ENCODE measurements around the gene WDR33. TPM values are rescaled to one million over a fixed set of nuclear protein-coding genes. Genes with fewer than 3 reads are reported as not detected.

WDR33 gene
- total and polyA plus RNA-seq, 9 of the 15 experiments (the other 6 are each of a cell fraction or from before 2014, with no cell fraction given): 24.2 to 57.4 (median 38.4) TPM

GRCh38 chr2:127694986-127695385, 116.0 kb downstream of the WDR33 start:
- no peak overlapping the region for H3K9ac ChIP-seq (ENCODE audit: insufficient read depth in 1 of 2, low read depth in 2 of 2, low read length in 2 of 2)
- no peaks in the 10 kb centered on the region for H3K9me1 ChIP-seq (ENCODE audit: control insufficient read depth, insufficient read depth, low read length)
- FAIRE-seq (no peak), ATAC-seq (no peak), DNase-seq (ENCODE audit: extremely low read depth in 1 of 4, low spot score in 3 of 4) (no peak)
- H2AFZ ChIP-seq (ENCODE audit: low read depth, low read length): no peak overlapping the region
- no peaks in the 10 kb centered on the region for H3K79me2 ChIP-seq (ENCODE audit: control insufficient read depth, insufficient read depth, low read length)
- 43% methylated on average over 5 of the region's 9 CpGs for WGBS (ENCODE audit: insufficient coverage, low coverage, missing lambda C conversion rate)
- no peaks in the 10 kb centered on the region for H4K20me1 ChIP-seq (replicated peaks; ENCODE audit: control insufficient read depth, insufficient read depth, low read length)
- no peak overlapping the region for H3K27ac ChIP-seq (ENCODE audit: extremely low read depth, low read depth, low read length)
- POLR2A ChIA-PET: no interaction called here
- in situ Hi-C loops (cut with MboI) (no loop called here), intact Hi-C loops (cut with micrococcal nuclease) (no loop called here)
- CTCF ChIA-PET (ENCODE audit: low intra/inter-chr PET ratio): no interaction called here
- H3K9me3 ChIP-seq (replicated peaks; ENCODE audit: control insufficient read depth, insufficient read depth, low read depth, low read length): peaks cover 3% of the 10 kb centered on the region; the same call in 1 of the 2 replicates
- no peak overlapping the region for H3K4me3 ChIP-seq
- BruUV-seq (replicated peaks): no TSS peak
- H3K4me1 ChIP-seq (replicated peaks in 1 of 2; ENCODE audit: control insufficient read depth in 2 of 2, insufficient read depth in 2 of 2, low read length in 2 of 2): peaks cover under 1 to 5% of the 10 kb centered on the region in 2 experiments; a peak in 3 of 5 replicates
- no peaks in the 10 kb centered on the region for H3K36me3 ChIP-seq (ENCODE audit: control insufficient read depth, insufficient read depth, low read length)
- H3K27me3 ChIP-seq (ENCODE audit: control insufficient read depth in 2 of 2, insufficient read depth in 2 of 2, low read length in 2 of 2): no peaks in the 10 kb centered on the region
- H3K4me2 ChIP-seq (ENCODE audit: insufficient read depth, low read length): no peak overlapping the region
- no peak for TF ChIP-seq ZNF232 (CRISPR knock-in tag; IDR thresholded peaks at IDR 0.05)
- TF ChIP-seq MNT (conservative IDR thresholded peaks at IDR 0.05): no peak
- TF ChIP-seq MAFK (IDR thresholded peaks at IDR 0.05; ENCODE audit: low read length): no peak
- TF ChIP-seq MAFF (IDR thresholded peaks at IDR 0.05; ENCODE audit: low read length): no peak
- no peak for TF ChIP-seq FOS (IDR thresholded peaks at IDR 0.05; ENCODE audit: extremely low read depth, insufficient read length)
- TF ChIP-seq FOXA3 (CRISPR knock-in tag; conservative IDR thresholded peaks at IDR 0.05 in 1 of 2, IDR thresholded peaks at IDR 0.05 in 1 of 2): no peak
- TF ChIP-seq BRD4 (IDR thresholded peaks at IDR 0.05): no peak
- no peak for TF ChIP-seq TFAP4 (CRISPR knock-in tag; IDR thresholded peaks at IDR 0.05; ENCODE audit: borderline replicate concordance)
- TF ChIP-seq MAZ (CRISPR knock-in tag; conservative IDR thresholded peaks at IDR 0.05 in 1 of 2, IDR thresholded peaks at IDR 0.05 in 1 of 2): no peak
- TF ChIP-seq IRF9 (tag; IDR thresholded peaks at IDR 0.05): no peak
- no peak for TF ChIP-seq HMBOX1 (IDR thresholded peaks at IDR 0.05)
- TF ChIP-seq HNRNPH1 (optimal IDR thresholded peaks at IDR 0.05; ENCODE audit: low read depth, low read length): no peak
- TF ChIP-seq ZNF398 (CRISPR knock-in tag; IDR thresholded peaks at IDR 0.05): no peak
- TF ChIP-seq NUFIP1 (IDR thresholded peaks at IDR 0.05; ENCODE audit: partially characterized antibody): no peak
- TF ChIP-seq LCOR (CRISPR knock-in tag; IDR thresholded peaks at IDR 0.05): no peak
- TF ChIP-seq RBFOX2 (IDR thresholded peaks at IDR 0.05; ENCODE audit: low read depth, low read length): no peak
- TF ChIP-seq ZNF644 (tag; IDR thresholded peaks at IDR 0.05; ENCODE audit: low read depth): no peak
- TF ChIP-seq PURB (CRISPR knock-in tag; IDR thresholded peaks at IDR 0.05; ENCODE audit: low read depth): no peak
